AG04450 (cell line): Measurements from ENCODE around the gene ACAP3. TPM values are rescaled to one million over a fixed set of nuclear protein-coding genes. Genes with fewer than 3 reads are reported as not detected.
"Not testable (repeated sequence)": the region's sequence is repeated elsewhere in the genome, so short reads cannot be mapped to it uniquely, and the experiment has no call there.

Experiments
- CTCF ChIA-PET: fragments of 300-600, 350-600 bp; formaldehyde crosslinking; extraction: SDS; loops from one replicate; lab custom pipeline; 2022; ENCODE audit warnings: antibody characterized with exemption, inconsistent platforms; lab: Charles Lee
- POLR2A ChIA-PET: fragments of 350-600 bp; formaldehyde crosslinking; extraction: SDS; loops from one replicate; lab custom pipeline; 2021; ENCODE audit warnings: antibody characterized with exemption, inconsistent platforms; lab: Yijun Ruan, JAX
- DNase-seq: peaks from one replicate; pipeline ENCODE4 v3.0.0-alpha.2; 2011; ENCODE audit warnings: low read depth, low spot score
- H3K27ac ChIP-seq: one replicate; pipeline ENCODE4 v1.5.1; 2012; ENCODE audit warnings: low read depth, low read length, control low read depth
- H3K27me3 ChIP-seq: one replicate; pipeline ENCODE4 v1.6.0; 2012; ENCODE audit warnings: low read length; ENCODE audit not compliant: control insufficient read depth, insufficient read depth
- H3K4me3 ChIP-seq: 2 replicates; pipeline ENCODE4 v1.5.1; 2011; ENCODE audit warnings: mild to moderate bottlenecking, low read depth, low read length, control low read depth
- H3K9me3 ChIP-seq: 2 replicates; pipeline ENCODE4 v1.5.1; 2012; ENCODE audit warnings: low read length; ENCODE audit not compliant: control insufficient read depth, insufficient read depth
- CTCF ChIP-seq: IDR thresholded peaks from 2 replicates; pipeline ENCODE4 v1.5.1; 2011; ENCODE audit warnings: low read depth, low read length, control low read depth, inconsistent platforms
- polyA plus RNA-seq: library from polyadenylated mRNA; depleted of rRNA; stranded (reverse); fragments of >200 nt; gene quantifications from 2 replicates; pipeline ENCODE4 v1.2.3, GENCODE V29; 2011

ACAP3 gene
- polyA plus RNA-seq, 1 experiment: 17.5 TPM

GRCh38 chr1:1318131-1318652 lies 10.5 kb upstream of the ACAP3 start:
- no peak overlapping the region for H3K4me3 ChIP-seq
- no peaks in the 10 kb centered on the region; the same call in 1 of the 2 replicates for H3K9me3 ChIP-seq
- no peaks in the 10 kb centered on the region for H3K27me3 ChIP-seq
- ChIA-PET POLR2A (no interaction called here), CTCF (no interaction called here)
- no peak for TF ChIP-seq CTCF
- peak; percentile 83 for DNase-seq
- peak overlapping the region; percentile 77 for H3K27ac ChIP-seq

- no peak for TF ChIP-seq CTCF
- Histone ChIP-seq H3K9me3 (no peaks in the 10 kb centered on the region; the same call in 1 of the 2 replicates), H3K4me3 (no peak overlapping the region), H3K27me3 (no peaks in the 10 kb centered on the region), H3K27ac (no peak overlapping the region)
- ChIA-PET CTCF (no interaction called here), POLR2A (no interaction called here)
- no peak for DNase-seq
Measured at GRCh38 chr1:1317420-1317819, 9.7 kb upstream of the ACAP3 start.

GRCh38 chr1:1316199-1316598 lies 8.5 kb upstream of the ACAP3 start:
- CTCF ChIA-PET, H3K9me3 ChIP-seq, H3K27ac ChIP-seq, POLR2A ChIA-PET, H3K27me3 ChIP-seq, DNase-seq, H3K4me3 ChIP-seq: not testable (repeated sequence)

- no peak overlapping the region for H3K4me3 ChIP-seq
- no peaks in the 10 kb centered on the region; the same call in 1 of the 2 replicates for H3K9me3 ChIP-seq
- no peak overlapping the region for H3K27ac ChIP-seq
- no peak for DNase-seq
- no peaks in the 10 kb centered on the region for H3K27me3 ChIP-seq
- ChIA-PET POLR2A (no interaction called here), CTCF (interaction anchor here (0.6 kb wide), 1 partner anchor 194 kb away, joined by 3 read pairs; no protein-coding TSS in a partner anchor)
- TF ChIP-seq CTCF: no peak
Measured at GRCh38 chr1:1315435-1315954, 7.8 kb upstream of the ACAP3 start.

- Histone ChIP-seq H3K27ac (no peak overlapping the region), H3K9me3 (no peaks in the 10 kb centered on the region; the same call in 1 of the 2 replicates), H3K27me3 (no peaks in the 10 kb centered on the region), H3K4me3 (no peak overlapping the region)
- no peak for TF ChIP-seq CTCF
- POLR2A ChIA-PET: no interaction called here
- DNase-seq: no peak
- CTCF ChIA-PET: no interaction called here
Measured at GRCh38 chr1:1314678-1315335, 7.1 kb upstream of the ACAP3 start.
